Fibroblast of lung (primary cell): Measurements from ENCODE around the gene AMOT. TPM values are rescaled to one million over a fixed set of nuclear protein-coding genes. Genes with fewer than 3 reads are reported as not detected.
A peak's percentile ranks its signal among the peaks of the same experiment; 100 is the strongest.

ENCODE experiments used
- DNase-seq, 2 donors: peaks; one replicate each; pipeline versions ENCODE4 v3.0.0 to v3.0.0-alpha.2; 2010; ENCODE audit warnings: low read depth in 2 of 2
- H2AFZ ChIP-seq: 2 replicates; pipeline ENCODE4 v1.5.1; 2012; ENCODE audit warnings: low read length, control low read depth, inconsistent platforms
- H3K27ac ChIP-seq: 2 replicates; pipeline ENCODE4 v1.5.1; 2011; ENCODE audit warnings: low read length, control low read depth; ENCODE audit not compliant: insufficient read depth
- H3K27me3 ChIP-seq: 2 replicates; pipeline ENCODE4 v1.5.1; 2011; ENCODE audit warnings: mild to moderate bottlenecking, low read length; ENCODE audit not compliant: control insufficient read depth, insufficient read depth
- H3K36me3 ChIP-seq: 2 replicates; pipeline ENCODE4 v1.5.1; 2011; ENCODE audit warnings: low read length; ENCODE audit not compliant: control insufficient read depth, insufficient read depth
- H3K4me1 ChIP-seq: 2 replicates; pipeline ENCODE4 v1.5.1; 2011; ENCODE audit warnings: low read length; ENCODE audit not compliant: control insufficient read depth, insufficient read depth; ENCODE audit errors: extremely low read depth
- H3K4me2 ChIP-seq: 2 replicates; pipeline ENCODE4 v1.5.1; 2011; ENCODE audit warnings: low read length, control low read depth; ENCODE audit not compliant: insufficient read depth; ENCODE audit errors: extremely low read depth
- H3K4me3 ChIP-seq, 4 experiments: fragments of 200-600 bp in 1 of 4; sonication (generic) in 1 of 4; replicated peaks in 1 of 4; 2 replicates each; pipeline ENCODE4 v1.5.1; 2011 to 2016; ENCODE audit warnings: low read length in 4 of 4, low read depth in 3 of 4, mild to moderate bottlenecking in 3 of 4, control low read depth in 2 of 4, inconsistent platforms in 1 of 4, mixed read lengths in 1 of 4; ENCODE audit not compliant: insufficient read depth in 1 of 4; ENCODE audit errors: control extremely low read depth in 1 of 4
- H3K79me2 ChIP-seq: 2 replicates; pipeline ENCODE4 v1.5.1; 2012; ENCODE audit warnings: mild to moderate bottlenecking, low read length, inconsistent platforms; ENCODE audit not compliant: control insufficient read depth, insufficient read depth
- H3K9ac ChIP-seq: 2 replicates; pipeline ENCODE4 v1.5.1; 2011; ENCODE audit warnings: mild to moderate bottlenecking, low read length, control low read depth; ENCODE audit not compliant: insufficient read depth
- H3K9me3 ChIP-seq: 2 replicates; pipeline ENCODE4 v1.5.1; 2012; ENCODE audit warnings: low read depth, low read length; ENCODE audit not compliant: control insufficient read depth, insufficient read depth
- H4K20me1 ChIP-seq: 2 replicates; pipeline ENCODE4 v1.5.1; 2011; ENCODE audit warnings: low read length; ENCODE audit not compliant: control insufficient read depth, insufficient read depth; ENCODE audit errors: extremely low read depth
- CTCF ChIP-seq, 2 donors: IDR thresholded peaks in 1 of 2; conservative IDR thresholded peaks in 1 of 2; 1 replicate in 1 of 2; 2 replicates in 1 of 2; pipeline ENCODE4 v1.5.1; 2011 to 2012; ENCODE audit warnings: low read length in 2 of 2, control low read depth in 1 of 2, inconsistent platforms in 1 of 2, low read depth in 1 of 2, mild to moderate bottlenecking in 1 of 2
- EZH2 ChIP-seq: IDR thresholded peaks from 2 replicates; pipeline ENCODE4 v1.5.1; 2012; ENCODE audit warnings: low read length, control low read depth, mild to moderate bottlenecking; ENCODE audit errors: missing control alignments
- polyA plus RNA-seq, 2 donors: library from polyadenylated mRNA; depleted of rRNA in 1 of 2; stranded (reverse) in 1 of 2; unstranded in 1 of 2; fragments of >200 nt; gene quantifications; 2 replicates each; pipeline ENCODE4 v1.2.1, GENCODE V29; 2011 to 2012; ENCODE audit warnings: missing spikeins in 1 of 2
- total RNA-seq: library from RNA; depleted of rRNA; stranded (reverse); fragments of >200 nt; gene quantifications from 2 replicates; pipeline ENCODE4 v1.2.1, GENCODE V29; 2014

Gene AMOT
- total and polyA plus RNA-seq, 2 donors (not counting 1 experiment from before 2014, with no cell fraction given): 6.8 to 7.5 TPM

GRCh38 chrX:112761242-112762207 is 79.1 kb downstream of the AMOT start:
- TF ChIP-seq CTCF (conservative IDR thresholded peaks at IDR 0.05 in 1 of 2, IDR thresholded peaks at IDR 0.05 in 1 of 2; ENCODE audit: low read depth in 1 of 2, low read length in 2 of 2) (no peak), EZH2 (no peak)
- H3K9ac ChIP-seq: no peak overlapping the region

GRCh38 chrX:112760697-112761096 is 79.9 kb downstream of the AMOT start:
- no peak overlapping the region for H3K4me3 ChIP-seq

More at GRCh38 chrX:112761242-112762207, 79.1 kb downstream of the AMOT start:
- no peak for DNase-seq
- H3K79me2 ChIP-seq: no peaks in the 10 kb centered on the region
- H3K27me3 ChIP-seq: no peaks in the 10 kb centered on the region
- no peak overlapping the region for H3K27ac ChIP-seq
- no peak overlapping the region for H2AFZ ChIP-seq
- H3K36me3 ChIP-seq: no peaks in the 10 kb centered on the region
- no peaks in the 10 kb centered on the region for H4K20me1 ChIP-seq
- no peak overlapping the region for H3K4me2 ChIP-seq
- H3K4me1 ChIP-seq: no peaks in the 10 kb centered on the region
- H3K4me3 ChIP-seq: no peak overlapping the region
- H3K9me3 ChIP-seq: no peaks in the 10 kb centered on the region

More at GRCh38 chrX:112760697-112761096, 79.9 kb downstream of the AMOT start:
- no peaks in the 10 kb centered on the region for H3K4me1 ChIP-seq
- no peaks in the 10 kb centered on the region for H3K36me3 ChIP-seq
- H4K20me1 ChIP-seq: no peaks in the 10 kb centered on the region
- H3K4me2 ChIP-seq: no peak overlapping the region
- no peaks in the 10 kb centered on the region for H3K9me3 ChIP-seq
- no peaks in the 10 kb centered on the region for H3K79me2 ChIP-seq
- no peak overlapping the region for H3K9ac ChIP-seq
- H3K27me3 ChIP-seq: no peaks in the 10 kb centered on the region
- no peak for TF ChIP-seq CTCF (conservative IDR thresholded peaks at IDR 0.05 in 1 of 2, IDR thresholded peaks at IDR 0.05 in 1 of 2; ENCODE audit: low read depth in 1 of 2, low read length in 2 of 2)
- no peak for TF ChIP-seq EZH2
- no peak overlapping the region for H2AFZ ChIP-seq
- peak; percentile 2 to 44 for DNase-seq
- no peak overlapping the region for H3K27ac ChIP-seq
